Stimulated activated CD4-positive, alpha-beta T cell treated with anti-CD3 and anti-CD28 coated beads, Interleukin-2, amount 100 ng/mL, for 24 hours (primary cell): Measurements from ENCODE around the gene TBC1D22A.

Experiments used
- DNase-seq, 2 donors: peaks; one replicate each; pipeline ENCODE4 v3.0.0-alpha.2; 2020

Gene TBC1D22A

DNA sequence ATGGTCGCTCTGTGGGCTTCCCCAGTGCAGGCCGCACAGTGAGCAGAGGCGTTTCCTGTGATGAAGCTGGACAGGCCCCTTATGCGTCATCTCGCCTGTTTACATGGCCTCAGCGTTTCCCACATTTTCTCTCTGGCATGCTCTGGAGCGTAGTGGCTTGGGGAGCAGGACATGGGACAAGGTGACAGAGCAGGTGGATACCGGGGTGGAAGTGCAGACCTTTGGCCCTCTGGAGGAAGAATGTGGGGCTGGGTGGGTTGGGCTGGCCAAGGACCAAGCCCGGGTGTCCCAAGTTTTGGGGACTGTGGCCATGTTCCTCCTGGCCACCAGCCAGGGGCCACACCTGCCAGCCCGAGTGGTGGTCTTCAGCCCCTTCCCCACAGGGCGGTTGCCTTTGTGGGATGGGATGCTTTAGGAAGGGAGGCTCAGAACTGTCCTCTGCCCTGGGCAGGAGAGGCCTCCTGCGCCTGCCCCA lies 446.6 kb downstream of the TBC1D22A start:
- no peak for DNase-seq

DNA sequence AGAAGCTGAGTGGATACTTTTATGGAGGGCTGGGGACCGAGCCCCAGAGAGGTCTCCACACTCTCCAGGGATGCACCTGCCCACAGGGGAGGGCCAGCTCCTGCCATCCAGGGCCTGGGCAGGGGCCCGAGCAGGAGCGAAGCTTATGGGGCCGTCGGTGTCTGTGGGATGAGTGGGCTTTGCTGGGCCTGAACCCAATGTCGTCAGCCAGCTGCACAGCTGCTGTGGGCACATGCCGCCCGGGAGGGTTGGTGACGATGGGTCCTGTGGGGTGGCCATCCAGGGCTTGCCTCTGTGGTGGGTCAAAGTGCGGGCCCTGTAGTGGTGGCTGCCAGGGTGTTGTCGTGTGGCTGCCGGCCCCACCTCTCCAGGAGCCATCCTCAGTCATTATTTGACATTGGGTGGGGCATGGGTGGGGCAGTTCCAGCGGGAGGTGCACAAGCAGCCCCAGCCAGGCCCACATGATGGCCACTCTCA lies 447.1 kb downstream of the TBC1D22A start:
- DNase-seq, result no peak

DNA sequence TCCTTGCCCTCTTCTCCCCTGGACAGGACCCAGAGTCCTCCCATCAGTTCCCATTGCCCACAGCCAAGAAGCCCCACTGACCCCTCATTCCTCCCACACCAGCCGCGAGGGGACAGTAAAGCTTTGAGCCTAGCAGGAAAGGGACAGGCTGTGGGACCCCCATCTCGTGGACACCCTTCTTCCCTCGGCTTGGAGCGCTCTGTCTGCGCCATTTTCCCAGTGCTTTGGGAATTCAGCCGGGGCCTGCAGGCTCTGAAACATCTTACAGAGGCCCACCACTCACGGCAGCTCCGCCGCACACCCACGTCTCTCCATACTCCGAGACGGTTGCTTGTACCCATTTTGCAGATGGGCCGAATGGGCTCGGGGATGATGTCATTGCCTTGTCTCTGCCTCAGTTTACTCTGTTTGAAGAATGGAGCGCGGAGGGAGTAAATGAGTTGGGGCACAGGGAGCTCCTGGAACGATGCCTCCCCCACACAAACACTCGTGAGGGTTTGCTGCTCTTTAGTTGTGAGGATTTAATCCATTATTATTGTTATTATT lies 447.7 kb downstream of the TBC1D22A start:
- no peak for DNase-seq

DNA sequence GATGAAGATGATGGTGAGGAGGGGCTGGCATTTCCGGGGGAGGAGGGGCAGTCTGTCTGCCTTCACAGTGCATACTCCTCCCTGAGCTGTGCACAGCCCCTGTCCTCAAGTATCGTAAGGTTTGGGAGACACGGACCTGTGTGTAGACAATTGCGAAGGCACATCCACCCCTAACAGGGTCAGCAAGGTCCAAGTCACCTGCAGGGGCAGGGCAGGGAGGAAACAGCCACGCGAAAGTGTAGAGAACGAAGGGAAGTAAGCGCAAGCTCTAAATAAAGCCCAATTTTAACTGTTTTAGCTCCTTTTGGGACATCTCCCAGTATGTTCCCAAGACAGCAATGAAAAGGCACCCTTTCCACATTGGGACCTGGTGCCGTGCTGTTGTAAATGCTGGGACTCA lies 448.2 kb downstream of the TBC1D22A start:
- DNase-seq, result no peak

- DNase-seq, result peak; percentile 55 to 72
Observed at GRCh38 chr22:47213571-47214230, 451.3 kb downstream of the TBC1D22A start.

GRCh38 chr22:47215851-47216250 lies 453.4 kb downstream of the TBC1D22A start:
- no peak for DNase-seq

GRCh38 chr22:47218671-47219070 lies 456.2 kb downstream of the TBC1D22A start:
- DNase-seq, result no peak

GRCh38 chr22:47219789-47220188 lies 457.3 kb downstream of the TBC1D22A start:
- no peak for DNase-seq

DNA sequence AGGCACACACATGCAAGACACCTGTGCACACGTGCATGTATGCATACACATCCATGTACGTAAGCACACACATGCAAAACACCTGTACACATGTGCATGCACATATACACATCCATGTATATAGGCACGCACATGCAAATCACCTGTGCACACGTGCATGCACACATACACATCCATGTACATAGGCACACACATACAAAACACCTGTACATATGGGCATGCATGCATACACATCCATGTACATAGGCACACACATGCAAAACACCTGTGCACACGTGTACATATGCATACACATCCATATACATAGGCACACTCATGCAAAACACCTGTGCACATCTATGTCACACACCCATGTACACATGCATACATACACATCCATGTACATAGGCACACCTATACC lies 458.3 kb downstream of the TBC1D22A start:
- no peak for DNase-seq

- no peak for DNase-seq
Observed at GRCh38 chr22:47221840-47222615, 459.6 kb downstream of the TBC1D22A start.
